ENCODE data around the gene TRIM9.

The TRIM9 gene

DNA sequence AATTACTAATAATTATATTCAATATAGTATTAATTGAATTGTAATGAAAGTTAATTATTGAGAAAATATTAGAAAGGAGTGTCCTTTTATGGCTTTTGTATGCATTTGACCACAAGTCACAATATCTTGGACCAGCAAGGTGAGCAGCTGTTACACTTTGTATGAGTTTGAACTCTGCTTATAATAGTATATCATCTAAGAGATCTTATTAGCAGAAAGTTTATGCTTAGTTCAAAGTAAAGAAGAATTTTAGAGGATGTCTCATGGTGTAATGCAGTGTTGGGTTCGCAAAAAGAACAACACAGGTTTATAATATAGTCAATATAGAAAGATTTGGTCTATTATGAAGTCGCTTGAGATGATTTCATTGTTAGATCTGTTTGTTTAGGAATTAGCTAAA, 2.0 kb upstream of the TRIM9 start:
- no peaks in the 10 kb centered on the region for H3K27me3 ChIP-seq
- TF ChIP-seq, protein P1, sequence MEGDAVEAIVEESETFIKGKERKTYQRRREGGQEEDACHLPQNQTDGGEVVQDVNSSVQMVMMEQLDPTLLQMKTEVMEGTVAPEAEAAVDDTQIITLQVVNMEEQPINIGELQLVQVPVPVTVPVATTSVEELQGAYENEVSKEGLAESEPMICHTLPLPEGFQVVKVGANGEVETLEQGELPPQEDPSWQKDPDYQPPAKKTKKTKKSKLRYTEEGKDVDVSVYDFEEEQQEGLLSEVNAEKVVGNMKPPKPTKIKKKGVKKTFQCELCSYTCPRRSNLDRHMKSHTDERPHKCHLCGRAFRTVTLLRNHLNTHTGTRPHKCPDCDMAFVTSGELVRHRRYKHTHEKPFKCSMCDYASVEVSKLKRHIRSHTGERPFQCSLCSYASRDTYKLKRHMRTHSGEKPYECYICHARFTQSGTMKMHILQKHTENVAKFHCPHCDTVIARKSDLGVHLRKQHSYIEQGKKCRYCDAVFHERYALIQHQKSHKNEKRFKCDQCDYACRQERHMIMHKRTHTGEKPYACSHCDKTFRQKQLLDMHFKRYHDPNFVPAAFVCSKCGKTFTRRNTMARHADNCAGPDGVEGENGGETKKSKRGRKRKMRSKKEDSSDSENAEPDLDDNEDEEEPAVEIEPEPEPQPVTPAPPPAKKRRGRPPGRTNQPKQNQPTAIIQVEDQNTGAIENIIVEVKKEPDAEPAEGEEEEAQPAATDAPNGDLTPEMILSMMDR (IDR thresholded peaks at IDR 0.05; ENCODE audit: low read depth, low read length): no peak
- H3K9me3 ChIP-seq: no peaks in the 10 kb centered on the region
- no peak for DNase-seq
- H3K36me3 ChIP-seq: no peaks in the 10 kb centered on the region
- no peak overlapping the region for H3K4me3 ChIP-seq (ENCODE audit: low read depth, low read length)
- H3K4me1 ChIP-seq: peaks cover 5% of the 10 kb centered on the region; the same call in 1 of the 2 replicates

DNA sequence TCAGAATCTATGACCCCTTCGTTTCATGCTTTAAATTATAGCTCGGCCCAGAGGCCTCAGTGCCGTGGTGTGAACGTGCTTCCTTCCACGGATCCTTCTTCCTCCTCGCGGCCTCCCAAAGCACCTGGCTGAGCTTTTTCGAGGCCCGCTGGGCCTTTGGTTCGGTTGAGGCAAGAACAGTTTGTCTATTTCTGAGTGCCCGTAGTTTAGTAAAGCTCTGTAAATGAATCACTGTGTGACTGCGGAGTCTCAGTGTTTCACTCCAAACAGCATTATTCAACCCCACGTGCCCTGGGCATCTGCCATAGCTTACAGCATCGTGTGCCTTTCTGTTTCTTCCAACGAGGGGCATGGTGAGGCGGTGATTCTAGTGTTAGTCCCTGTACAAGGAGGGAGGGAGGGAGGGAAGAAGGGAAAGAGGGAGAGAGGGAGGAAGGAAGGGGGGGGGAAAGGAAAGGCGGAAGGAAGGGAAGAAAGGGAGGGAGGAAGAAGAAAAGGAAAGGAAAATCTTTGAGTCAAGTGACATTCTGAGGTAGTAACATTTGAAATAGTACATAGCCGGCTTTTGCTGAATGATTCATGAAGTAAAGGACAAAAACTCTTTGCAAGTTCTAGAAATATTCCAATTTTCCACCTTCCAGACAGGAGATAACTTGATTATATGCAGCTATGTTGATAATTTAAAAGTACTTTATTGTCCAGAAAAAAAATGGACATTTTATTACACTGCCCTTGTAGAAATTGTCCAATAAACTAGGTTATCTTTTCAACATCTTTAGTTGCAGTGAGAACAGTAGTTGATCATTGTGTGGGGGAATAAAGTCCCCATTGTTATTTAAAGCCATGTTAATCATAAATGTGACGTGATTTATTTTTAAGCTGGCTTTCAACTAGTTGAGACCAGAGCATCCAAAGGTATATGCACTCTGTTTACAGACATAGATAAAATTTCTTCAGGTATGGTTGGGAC, 1.2 kb upstream of the TRIM9 start:
- no peaks in the 10 kb centered on the region for H3K27me3 ChIP-seq
- DNase-seq: peak; percentile 42
- TF ChIP-seq, protein P1 (IDR thresholded peaks at IDR 0.05; ENCODE audit: low read depth, low read length): no peak
- peaks cover 5% of the 10 kb centered on the region; the same call in 1 of the 2 replicates for H3K4me1 ChIP-seq
- H3K9me3 ChIP-seq: no peaks in the 10 kb centered on the region
- no peaks in the 10 kb centered on the region for H3K36me3 ChIP-seq
- H3K4me3 ChIP-seq (ENCODE audit: low read depth, low read length): peak overlapping the region; percentile 93

DNA sequence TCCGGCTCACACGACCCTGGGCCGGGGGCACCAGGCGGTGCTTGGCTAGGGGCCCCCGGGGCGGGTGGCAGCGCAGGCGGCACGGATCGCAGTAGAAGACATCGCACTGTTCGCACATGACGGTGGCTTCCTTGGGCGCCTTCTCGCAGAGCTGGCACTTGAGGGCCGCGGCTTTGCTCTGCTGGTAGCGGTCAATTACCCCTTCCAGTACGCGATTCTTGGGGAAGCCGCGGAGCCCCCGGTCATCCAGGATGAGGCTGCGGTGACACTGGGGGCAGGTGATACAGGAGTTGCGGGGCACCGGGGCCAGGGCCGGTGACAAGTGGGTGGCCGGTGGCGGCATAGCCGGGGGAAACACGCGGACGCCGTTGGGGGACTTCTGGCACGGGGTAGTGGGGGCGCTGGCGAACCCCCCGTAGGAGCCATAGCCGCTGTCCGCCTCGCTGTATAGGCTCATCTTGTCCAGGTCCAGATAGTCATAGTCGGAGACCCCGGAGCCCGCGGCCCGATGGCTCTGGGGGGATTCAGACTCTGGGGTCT, 553 bp downstream of the TRIM9 start:
- H3K36me3 ChIP-seq: no peaks in the 10 kb centered on the region
- peak; percentile 50 for DNase-seq
- H3K9me3 ChIP-seq: no peaks in the 10 kb centered on the region
- peaks cover 5% of the 10 kb centered on the region; the same call in 1 of the 2 replicates for H3K4me1 ChIP-seq
- H3K4me3 ChIP-seq (ENCODE audit: low read depth, low read length): peak overlapping the region; percentile 93
- no peaks in the 10 kb centered on the region for H3K27me3 ChIP-seq
- TF ChIP-seq, protein P1 (IDR thresholded peaks at IDR 0.05; ENCODE audit: low read depth, low read length): no peak

DNA sequence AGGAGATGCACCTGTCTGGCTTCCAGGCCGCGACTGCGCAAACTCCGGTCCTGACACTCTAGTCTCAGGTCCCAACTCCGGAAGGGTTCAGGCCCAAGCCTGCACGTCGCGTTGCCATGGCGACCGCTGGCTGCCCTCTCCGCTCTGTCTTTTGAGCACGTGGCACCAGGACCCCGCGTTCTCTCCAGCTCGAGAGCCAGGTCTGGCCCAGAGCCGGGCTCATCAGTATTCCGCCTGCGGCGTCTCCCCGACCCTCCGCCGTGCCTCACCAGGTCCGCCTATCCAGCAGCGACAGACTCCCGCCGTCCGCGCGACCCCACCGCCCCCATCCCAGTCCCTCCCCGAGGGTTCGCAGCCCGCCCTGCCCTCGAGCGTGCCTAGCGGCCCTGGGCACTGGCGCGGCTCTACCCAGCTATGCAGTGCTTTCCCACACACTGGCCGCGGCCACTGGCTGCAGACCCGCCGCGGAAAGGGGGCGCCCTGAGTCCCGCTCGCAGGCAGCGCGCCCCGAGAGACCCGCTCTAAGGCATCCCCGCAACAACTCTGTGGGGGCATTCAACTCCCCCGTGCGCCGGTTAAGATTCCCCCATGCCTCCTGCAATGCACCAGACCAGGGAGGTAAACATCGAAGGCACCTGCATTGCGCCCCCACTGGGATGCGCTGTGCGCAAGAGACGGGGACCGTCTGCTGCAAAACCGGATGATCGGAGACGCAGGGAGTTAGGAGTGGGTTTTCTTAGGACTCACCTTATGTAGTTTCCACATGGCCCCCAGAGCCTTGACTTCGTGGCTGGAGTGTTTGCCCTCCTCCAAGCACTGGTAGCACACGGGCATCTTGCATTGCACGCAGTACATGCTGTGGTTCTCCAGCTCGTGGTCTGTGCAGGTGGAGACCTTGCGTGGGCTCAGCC, 1.3 kb downstream of the TRIM9 start:
- peak; percentile 80 for DNase-seq
- TF ChIP-seq, protein P1 (IDR thresholded peaks at IDR 0.05; ENCODE audit: low read depth, low read length): peak; percentile 79
- H3K9me3 ChIP-seq: no peaks in the 10 kb centered on the region
- H3K27me3 ChIP-seq: no peaks in the 10 kb centered on the region
- H3K4me1 ChIP-seq: peaks cover 5% of the 10 kb centered on the region; the same call in 1 of the 2 replicates
- H3K4me3 ChIP-seq (ENCODE audit: low read depth, low read length): peak overlapping the region; percentile 93
- no peaks in the 10 kb centered on the region for H3K36me3 ChIP-seq

DNA sequence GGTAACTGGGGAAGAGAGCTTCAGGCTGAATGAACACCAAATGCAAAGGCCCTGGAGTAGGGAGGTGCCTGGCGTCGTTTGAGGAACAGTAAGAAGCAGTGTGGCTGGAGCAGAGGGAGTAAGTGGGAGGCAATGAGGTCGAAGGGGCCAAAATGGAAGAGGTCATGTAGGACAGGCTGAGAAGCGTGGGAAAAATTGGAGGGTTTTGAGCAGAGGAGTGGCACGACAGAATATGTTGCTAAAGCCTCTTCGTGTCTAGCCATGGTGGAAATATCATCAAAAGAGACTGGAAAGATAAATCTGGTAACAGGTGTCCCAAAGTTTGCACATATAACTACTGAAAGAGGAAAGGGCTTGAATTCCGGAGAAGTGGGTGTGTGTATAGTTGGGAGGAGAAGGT, 1.9 kb downstream of the TRIM9 start:
- no peaks in the 10 kb centered on the region for H3K36me3 ChIP-seq
- DNase-seq: no peak
- no peaks in the 10 kb centered on the region for H3K27me3 ChIP-seq
- peak overlapping the region; percentile 93 for H3K4me3 ChIP-seq (ENCODE audit: low read depth, low read length)
- H3K9me3 ChIP-seq: no peaks in the 10 kb centered on the region
- H3K4me1 ChIP-seq: peaks cover 5% of the 10 kb centered on the region; the same call in 1 of the 2 replicates
- TF ChIP-seq, protein P1 (IDR thresholded peaks at IDR 0.05; ENCODE audit: low read depth, low read length): no peak

Measured in BE2C (cell line).